ENCODE measurements around the gene KRT81. TPM values are rescaled to one million over a fixed set of nuclear protein-coding genes. Genes with fewer than 3 reads are reported as not detected.
A peak's percentile ranks its signal among the peaks of the same experiment; 100 is the strongest.
"Not testable (repeated sequence)": the region's sequence is repeated elsewhere in the genome, so short reads cannot be mapped to it uniquely, and the experiment has no call there.

The KRT81 gene
- total RNA-seq, 1 donor from 2014 or later = not detected

GRCh38 chr12:52307836-52308805, 16.8 kb upstream of the KRT81 start:
- intact Hi-C loops (cut with DNase I) = no loop called here
- peak in 1 of 2 donors; percentile 80 for DNase-seq (ENCODE audit: low spot score in 2 of 2)
- Histone ChIP-seq H3K9me3 (no peaks in the 10 kb centered on the region), H3K27me3 (no peaks in the 10 kb centered on the region), H3K27ac (peak overlapping the region; percentile 55 to 60), H3K4me3 (peak overlapping the region; percentile 42 to 76), H3K36me3 (no peaks in the 10 kb centered on the region), H3K4me1 (peaks cover 4 to 5% of the 10 kb centered on the region in 2 donors)
- peak in 2 of 3 experiments; percentile 38 to 45 for TF ChIP-seq CTCF (IDR thresholded peaks at IDR 0.05)

- no peak overlapping the region for H3K27ac ChIP-seq
- no peaks in the 10 kb centered on the region for H3K9me3 ChIP-seq
- H3K4me1 ChIP-seq = peaks cover 4 to 5% of the 10 kb centered on the region in 2 donors
- DNase-seq (ENCODE audit: low spot score in 2 of 2) = no peak
- H3K27me3 ChIP-seq = no peaks in the 10 kb centered on the region
- H3K36me3 ChIP-seq = no peaks in the 10 kb centered on the region
- intact Hi-C loops (cut with DNase I) = no loop called here
- no peak for TF ChIP-seq CTCF (IDR thresholded peaks at IDR 0.05)
- no peak overlapping the region for H3K4me3 ChIP-seq
Measured at GRCh38 chr12:52306731-52307130, 15.4 kb upstream of the KRT81 start.

GRCh38 chr12:52305921-52306705, 14.8 kb upstream of the KRT81 start:
- H3K9me3 ChIP-seq = no peaks in the 10 kb centered on the region
- H3K27me3 ChIP-seq = no peaks in the 10 kb centered on the region
- H3K4me3 ChIP-seq = no peak overlapping the region
- H3K4me1 ChIP-seq = peaks cover 4 to 5% of the 10 kb centered on the region in 2 donors
- H3K36me3 ChIP-seq = no peaks in the 10 kb centered on the region
- no peak overlapping the region for H3K27ac ChIP-seq
- intact Hi-C loops (cut with DNase I) = no loop called here
- DNase-seq (ENCODE audit: low spot score in 2 of 2) = no peak
- no peak for TF ChIP-seq CTCF (IDR thresholded peaks at IDR 0.05)

- H3K27me3 ChIP-seq; H3K4me3 ChIP-seq; DNase-seq (ENCODE audit: low spot score in 2 of 2); H3K27ac ChIP-seq; H3K9me3 ChIP-seq; intact Hi-C loops (cut with DNase I); H3K36me3 ChIP-seq; H3K4me1 ChIP-seq: not testable (repeated sequence)
Measured at GRCh38 chr12:52304941-52305411, 13.6 kb upstream of the KRT81 start.

GRCh38 chr12:52302242-52302914, 11.0 kb upstream of the KRT81 start:
- H3K4me1 ChIP-seq; DNase-seq (ENCODE audit: low spot score in 2 of 2); H3K27me3 ChIP-seq; H3K36me3 ChIP-seq; intact Hi-C loops (cut with DNase I); H3K9me3 ChIP-seq; H3K4me3 ChIP-seq; H3K27ac ChIP-seq: not testable (repeated sequence)

GRCh38 chr12:52301721-52302120, 10.4 kb upstream of the KRT81 start:
- H3K27ac ChIP-seq; H3K4me3 ChIP-seq; H3K27me3 ChIP-seq; intact Hi-C loops (cut with DNase I); H3K9me3 ChIP-seq; H3K36me3 ChIP-seq; H3K4me1 ChIP-seq; DNase-seq (ENCODE audit: low spot score in 2 of 2): not testable (repeated sequence)
